ENCODE results near the gene SERTM2.
"Not testable (repeated sequence)": the region's sequence is repeated elsewhere in the genome, so short reads cannot be mapped to it uniquely, and the experiment has no call there.

The SERTM2 gene

GRCh38 chrX:111511477-111511876 is at the start of gene SERTM2:
TSS of gene SERTM2 (plus strand) at chrX:111511645. CDS start at chrX:111518858, 7,213 bp downstream.
- DNase-seq: no peak

DNA sequence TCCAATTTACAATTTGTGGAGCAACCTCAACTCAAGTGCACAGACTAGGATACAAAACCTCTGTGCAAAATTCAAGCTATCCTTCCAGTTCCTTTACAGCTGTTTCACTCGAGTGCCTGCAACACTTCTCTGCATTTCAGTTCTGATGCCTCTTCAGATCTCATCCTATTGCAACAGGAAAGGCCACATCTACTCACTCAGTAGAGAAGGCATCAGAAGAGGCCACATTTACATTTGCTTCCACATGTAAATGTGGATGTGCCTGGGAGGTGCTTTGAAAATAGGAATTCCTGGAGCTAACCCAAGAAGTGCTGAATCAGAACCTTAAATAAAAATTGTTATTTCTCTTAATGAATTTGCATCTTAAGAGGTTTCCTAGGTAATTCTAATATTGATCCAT is 45.8 kb upstream of the SERTM2 start:
- DNase-seq: no peak

- DNase-seq: no peak
Measured at GRCh38 chrX:111467896-111468295, 43.5 kb upstream of the SERTM2 start.

GRCh38 chrX:111470681-111471403 is 40.6 kb upstream of the SERTM2 start:
- DNase-seq: no peak

DNA sequence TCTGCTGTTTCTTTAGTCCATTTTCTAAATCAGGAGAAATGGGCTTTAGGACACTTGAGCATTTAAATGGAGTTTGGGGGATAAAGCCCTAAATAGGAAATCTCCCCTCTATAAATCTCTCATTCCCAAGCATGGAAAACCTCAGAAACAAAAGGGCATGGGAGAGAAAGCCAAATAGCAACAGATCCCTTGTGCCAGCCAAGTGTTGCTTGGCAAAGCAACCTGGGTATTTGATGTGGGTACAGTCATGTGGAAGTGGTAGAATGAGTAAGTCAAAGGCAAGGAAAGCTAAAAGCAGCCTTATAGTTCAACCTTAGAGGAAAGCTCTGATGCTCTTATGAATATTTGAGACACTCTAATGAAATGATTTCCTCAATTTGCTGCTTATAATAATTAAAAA is 29.5 kb upstream of the SERTM2 start:
- DNase-seq: no peak

DNA sequence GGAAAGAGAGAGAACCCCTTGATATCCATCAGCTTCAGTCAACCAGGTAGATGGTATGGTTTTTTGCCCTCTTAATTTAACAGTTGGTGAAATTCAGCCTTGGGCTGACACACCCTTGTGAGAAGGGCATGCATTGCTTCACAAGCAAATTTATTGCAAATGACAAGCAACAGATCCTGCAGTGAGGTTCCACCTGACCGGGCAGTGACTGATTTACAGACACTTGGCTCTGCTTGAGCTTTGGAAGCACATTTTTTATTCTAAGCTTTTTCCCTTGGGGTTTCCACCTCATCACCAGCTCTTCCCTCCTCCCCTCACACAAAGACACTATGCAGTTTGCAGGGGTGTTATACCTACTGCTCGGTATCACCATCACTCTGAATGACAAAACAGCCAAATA is 28.3 kb upstream of the SERTM2 start:
- no peak for DNase-seq

DNA sequence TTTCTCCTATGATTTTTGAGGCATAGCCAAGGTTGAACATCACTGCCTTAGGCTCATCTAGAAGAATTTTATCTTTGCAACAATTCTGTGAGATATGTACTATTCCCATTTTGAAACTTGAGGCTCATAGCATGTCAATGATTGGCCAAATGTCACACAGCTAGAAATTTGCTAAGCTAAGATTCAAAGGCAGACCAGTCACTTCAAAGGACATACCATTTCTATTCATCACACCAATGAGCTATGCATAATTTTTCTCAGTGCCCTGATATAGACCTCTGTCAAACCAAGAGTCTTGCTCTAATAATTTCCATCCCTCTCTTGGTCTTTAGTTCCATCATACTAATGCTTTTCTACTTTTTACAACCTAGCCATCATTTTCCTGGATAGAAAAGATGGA is 27.6 kb upstream of the SERTM2 start:
- DNase-seq: no peak

- DNase-seq: no peak
Measured at GRCh38 chrX:111490688-111491087, 20.8 kb upstream of the SERTM2 start.

DNA sequence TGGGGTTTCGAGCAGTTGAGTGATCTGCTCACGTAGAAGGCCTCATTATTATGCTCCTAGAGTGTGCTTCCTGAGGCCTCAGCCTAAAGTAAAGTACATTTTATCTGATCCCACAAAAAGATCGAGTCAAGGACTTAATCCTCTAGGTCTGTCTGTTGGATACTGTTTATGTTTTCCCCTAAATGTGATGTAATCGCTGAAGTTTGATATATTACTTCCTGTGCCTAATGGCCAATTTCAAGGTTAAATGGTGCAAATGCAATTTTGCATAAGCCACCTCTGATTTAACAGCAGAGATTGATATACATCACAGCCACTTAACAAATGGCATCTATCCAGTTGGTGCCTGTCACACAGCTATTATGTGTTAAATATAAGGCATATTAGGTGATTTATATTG is 19.4 kb upstream of the SERTM2 start:
- peak in 1 of 2 experiments; percentile 18 for DNase-seq

GRCh38 chrX:111498538-111499103 is 12.8 kb upstream of the SERTM2 start:
- DNase-seq: no peak

- no peak for DNase-seq
Measured at GRCh38 chrX:111503485-111503993, 7.9 kb upstream of the SERTM2 start.

DNA sequence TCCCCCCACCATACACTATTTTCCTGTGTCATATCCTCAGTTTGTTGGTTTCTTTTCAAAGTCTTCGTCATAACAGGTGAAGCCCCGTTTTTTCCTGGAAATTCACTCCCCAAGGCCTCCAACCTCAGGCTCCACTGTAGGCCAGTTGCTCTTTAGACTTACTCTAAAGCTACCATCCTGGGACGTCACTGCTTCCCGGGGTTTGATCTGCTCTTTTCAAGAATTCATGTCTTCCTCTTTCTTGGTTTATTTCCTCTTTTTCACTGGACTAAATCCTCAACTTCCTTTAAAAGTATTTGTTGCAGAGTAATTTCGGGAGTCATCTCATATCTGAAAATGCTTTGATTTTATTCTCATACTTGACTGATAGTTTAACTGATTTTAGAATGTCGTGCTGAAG is 6.5 kb upstream of the SERTM2 start:
- DNase-seq: no peak

GRCh38 chrX:111505783-111506182 is 5.7 kb upstream of the SERTM2 start:
- no peak for DNase-seq

- no peak for DNase-seq
Measured at GRCh38 chrX:111506826-111507225, 4.6 kb upstream of the SERTM2 start.

- no peak for DNase-seq
Measured at GRCh38 chrX:111507933-111508332, 3.5 kb upstream of the SERTM2 start.

- no peak for DNase-seq
Measured at GRCh38 chrX:111515298-111515697, 3.9 kb downstream of the SERTM2 start.

- DNase-seq: no peak
Measured at GRCh38 chrX:111518667-111519066, 7.2 kb downstream of the SERTM2 start.

DNA sequence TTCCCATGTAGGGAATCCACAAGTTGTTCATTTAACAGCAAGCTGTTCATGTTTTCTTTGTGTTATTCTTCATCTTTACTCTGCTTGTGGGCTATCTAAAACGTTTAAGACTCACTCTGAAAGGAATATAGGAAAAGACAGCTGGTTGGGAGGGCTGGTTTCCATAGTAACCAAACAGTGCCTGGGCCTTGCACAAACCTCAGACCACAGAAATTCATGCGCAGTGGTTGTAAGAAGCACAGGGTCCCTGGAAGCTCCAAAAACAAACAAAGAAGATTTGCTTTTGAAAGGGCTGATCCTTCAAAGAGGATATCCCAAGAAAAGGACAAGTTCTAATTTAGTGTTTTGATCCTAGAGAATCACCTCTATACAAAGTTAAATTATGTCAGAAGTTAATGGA is 7.8 kb downstream of the SERTM2 start:
- DNase-seq: peak in 1 of 2 experiments; percentile 0

- DNase-seq: no peak
Measured at GRCh38 chrX:111520506-111520905, 9.1 kb downstream of the SERTM2 start.

DNA sequence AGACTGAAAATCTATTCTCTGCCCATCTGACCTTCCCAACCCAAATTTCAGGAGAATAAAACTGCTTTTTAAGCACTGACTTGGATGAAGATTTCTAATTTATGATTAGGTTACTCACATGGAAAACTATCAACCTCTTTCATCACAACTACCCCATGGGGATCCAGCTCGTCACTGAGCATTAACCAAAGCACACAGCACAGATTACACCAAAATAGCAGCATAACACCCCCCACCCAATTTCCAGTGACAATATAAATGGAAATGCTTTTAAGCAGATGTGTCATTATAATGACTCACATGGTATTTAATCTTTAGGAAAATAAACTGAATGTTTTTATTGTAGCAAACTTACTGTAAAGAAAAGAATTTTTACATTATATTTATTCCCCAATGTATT is 9.7 kb downstream of the SERTM2 start:
- DNase-seq: no peak

DNA sequence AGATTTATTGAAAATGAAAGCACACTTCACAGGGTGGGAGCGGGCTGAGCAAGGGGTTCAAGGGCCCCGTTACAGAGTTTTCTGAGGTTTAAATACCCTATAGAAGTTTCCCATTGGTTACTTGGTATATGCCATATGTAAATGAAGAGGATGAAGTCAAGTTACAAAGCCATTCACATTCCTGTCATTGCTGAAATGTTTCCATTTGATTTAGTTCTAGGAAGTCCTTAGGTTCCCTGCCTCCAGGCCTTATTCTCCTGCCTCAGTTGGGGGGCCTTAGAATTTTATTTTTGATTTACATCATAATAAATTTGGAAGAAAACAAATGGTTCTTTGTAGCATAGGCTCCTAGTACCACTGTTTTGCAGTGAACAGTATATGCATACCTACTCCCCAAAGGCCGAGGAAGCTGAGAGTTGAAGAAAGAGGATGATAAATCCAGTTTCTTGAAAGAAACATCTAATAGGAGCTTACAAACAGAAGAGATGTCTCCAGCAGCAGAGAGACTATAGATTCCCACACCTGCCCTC is 31.8 kb downstream of the SERTM2 start:
- no peak for DNase-seq

DNA sequence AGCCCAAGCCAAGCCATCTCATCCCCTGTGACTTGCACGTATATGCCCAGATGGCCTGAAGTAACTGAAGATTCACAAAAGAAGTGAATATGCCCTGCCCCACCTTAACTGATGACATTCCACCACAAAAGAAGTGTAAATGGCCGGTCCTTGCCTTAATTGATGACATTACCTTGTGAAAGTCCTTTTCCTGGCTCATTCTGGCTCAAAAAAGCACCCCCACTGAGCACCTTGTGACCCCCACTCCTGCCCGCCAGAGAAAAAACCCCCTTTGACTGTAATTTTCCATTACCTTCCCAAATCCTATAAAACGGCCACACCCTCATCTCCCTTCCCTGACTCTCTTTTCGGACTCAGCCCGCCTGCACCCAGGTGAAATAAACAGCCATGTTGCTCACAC is 37.8 kb downstream of the SERTM2 start:
- DNase-seq: not testable (repeated sequence)

DNA sequence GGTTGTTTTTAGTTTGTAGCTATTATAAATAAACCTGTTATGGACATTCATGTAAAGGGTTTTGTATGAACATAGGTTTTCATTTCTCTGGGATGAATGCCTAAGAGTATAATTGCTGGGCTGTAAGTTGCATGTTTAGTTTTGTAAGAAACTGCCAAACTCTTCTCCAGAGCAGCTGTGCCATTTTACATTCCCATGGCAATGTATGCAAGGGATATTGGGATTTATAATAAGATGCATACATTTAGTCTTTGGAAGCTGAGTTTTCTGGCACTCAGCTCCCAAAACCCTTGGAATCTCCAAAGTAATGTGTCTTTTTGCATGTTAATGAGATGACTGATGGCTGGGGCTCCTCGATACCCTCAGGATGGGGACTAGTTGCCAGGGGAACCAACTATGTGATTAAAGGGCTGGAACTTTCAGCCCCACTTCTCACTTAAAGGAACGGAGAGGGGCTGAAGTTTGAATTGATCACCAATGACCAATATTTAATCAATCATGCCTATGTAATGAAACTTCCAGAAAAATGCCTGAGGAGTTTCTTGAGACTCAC is 44.0 kb downstream of the SERTM2 start:
- DNase-seq: no peak

- no peak for DNase-seq
Measured at GRCh38 chrX:111560801-111561200, 49.4 kb downstream of the SERTM2 start.

All from SHP77 (cell line).